DND-41 (cell line): Measurements from ENCODE around the gene ACOXL.

Experiments used
- CTCF ChIP-seq: IDR thresholded peaks from 2 replicates; pipeline ENCODE4 v1.5.1; 2012; ENCODE audit warnings: borderline replicate concordance, low read length, moderate library complexity, mild to moderate bottlenecking; ENCODE audit not compliant: poor library complexity, severe bottlenecking; ENCODE audit errors: extremely low read depth
- EZH2 ChIP-seq: IDR thresholded peaks from 3 replicates; pipeline ENCODE4 v1.6.1; 2012; ENCODE audit warnings: borderline replicate concordance, low read depth, mild to moderate bottlenecking, moderate library complexity, low read length, inconsistent platforms; ENCODE audit not compliant: severe bottlenecking

GRCh38 chr2:111072220-111072871 lies 340.0 kb downstream of the ACOXL start:
- no peak for TF ChIP-seq CTCF
- TF ChIP-seq EZH2 = no peak
